Measurements from ENCODE around the gene NMD3.

Gene NMD3

DNA sequence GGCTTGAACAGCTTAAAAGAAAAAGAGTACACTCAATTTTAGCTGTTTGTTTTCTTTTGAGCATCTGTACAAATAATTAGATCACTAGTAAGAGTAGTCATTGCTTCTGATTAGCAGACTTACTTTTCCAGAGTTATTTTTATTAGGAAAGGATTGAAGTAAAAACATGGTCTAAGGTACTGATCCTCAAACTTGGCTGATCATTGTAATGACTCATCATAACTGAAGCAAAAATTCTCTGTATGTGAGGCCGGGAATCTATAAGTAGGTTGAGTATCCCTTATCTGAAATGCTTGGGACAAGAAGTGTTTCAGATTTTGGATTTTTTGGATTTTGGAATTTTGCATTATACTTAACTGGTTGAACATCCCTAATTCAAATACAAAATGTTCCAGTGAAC is 12.4 kb downstream of the NMD3 start:
- DNase-seq, result no peak
- no peak overlapping the region for H3K27ac ChIP-seq
- TF ChIP-seq, protein P1, sequence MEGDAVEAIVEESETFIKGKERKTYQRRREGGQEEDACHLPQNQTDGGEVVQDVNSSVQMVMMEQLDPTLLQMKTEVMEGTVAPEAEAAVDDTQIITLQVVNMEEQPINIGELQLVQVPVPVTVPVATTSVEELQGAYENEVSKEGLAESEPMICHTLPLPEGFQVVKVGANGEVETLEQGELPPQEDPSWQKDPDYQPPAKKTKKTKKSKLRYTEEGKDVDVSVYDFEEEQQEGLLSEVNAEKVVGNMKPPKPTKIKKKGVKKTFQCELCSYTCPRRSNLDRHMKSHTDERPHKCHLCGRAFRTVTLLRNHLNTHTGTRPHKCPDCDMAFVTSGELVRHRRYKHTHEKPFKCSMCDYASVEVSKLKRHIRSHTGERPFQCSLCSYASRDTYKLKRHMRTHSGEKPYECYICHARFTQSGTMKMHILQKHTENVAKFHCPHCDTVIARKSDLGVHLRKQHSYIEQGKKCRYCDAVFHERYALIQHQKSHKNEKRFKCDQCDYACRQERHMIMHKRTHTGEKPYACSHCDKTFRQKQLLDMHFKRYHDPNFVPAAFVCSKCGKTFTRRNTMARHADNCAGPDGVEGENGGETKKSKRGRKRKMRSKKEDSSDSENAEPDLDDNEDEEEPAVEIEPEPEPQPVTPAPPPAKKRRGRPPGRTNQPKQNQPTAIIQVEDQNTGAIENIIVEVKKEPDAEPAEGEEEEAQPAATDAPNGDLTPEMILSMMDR (IDR thresholded peaks at IDR 0.05), result no peak
- no peaks in the 10 kb centered on the region for H3K9me3 ChIP-seq
- H3K36me3 ChIP-seq, result peaks cover 32 to 56% (median 46%) of the 10 kb centered on the region in 3 donors
- H3K4me1 ChIP-seq, result no peaks in the 10 kb centered on the region
- intact Hi-C loops (cut with DNase I; ENCODE audit: low total_unique reads), result no loop called here
- H3K27me3 ChIP-seq, result no peaks in the 10 kb centered on the region
- no peak overlapping the region for H3K4me3 ChIP-seq

DNA sequence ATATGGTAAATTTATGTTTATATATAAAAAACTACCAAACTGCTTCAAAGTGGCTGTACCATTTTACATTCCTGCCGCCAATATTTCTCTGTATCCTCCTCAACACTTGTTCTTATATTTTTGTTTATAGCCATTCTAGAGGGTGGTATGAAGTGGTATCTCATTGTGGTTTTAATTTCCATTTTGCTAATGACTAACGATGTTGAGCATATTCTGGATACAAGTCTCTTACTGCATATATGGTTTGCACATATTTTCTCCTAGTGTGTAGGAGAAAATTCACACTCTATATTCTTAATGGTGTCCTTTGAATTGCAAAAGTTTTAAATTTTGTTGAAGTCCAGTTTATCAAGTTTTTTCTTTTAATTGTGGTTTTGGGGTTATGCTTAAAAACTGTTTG is 15.1 kb downstream of the NMD3 start:
- no peaks in the 10 kb centered on the region for H3K27me3 ChIP-seq
- H3K9me3 ChIP-seq, result no peaks in the 10 kb centered on the region
- no peaks in the 10 kb centered on the region for H3K4me1 ChIP-seq
- DNase-seq, result no peak
- H3K4me3 ChIP-seq, result no peak overlapping the region
- TF ChIP-seq, protein P1 (IDR thresholded peaks at IDR 0.05), result no peak
- peaks cover 33 to 65% (median 44%) of the 10 kb centered on the region in 3 donors for H3K36me3 ChIP-seq
- intact Hi-C loops (cut with DNase I; ENCODE audit: low total_unique reads), result no loop called here
- H3K27ac ChIP-seq, result no peak overlapping the region

DNA sequence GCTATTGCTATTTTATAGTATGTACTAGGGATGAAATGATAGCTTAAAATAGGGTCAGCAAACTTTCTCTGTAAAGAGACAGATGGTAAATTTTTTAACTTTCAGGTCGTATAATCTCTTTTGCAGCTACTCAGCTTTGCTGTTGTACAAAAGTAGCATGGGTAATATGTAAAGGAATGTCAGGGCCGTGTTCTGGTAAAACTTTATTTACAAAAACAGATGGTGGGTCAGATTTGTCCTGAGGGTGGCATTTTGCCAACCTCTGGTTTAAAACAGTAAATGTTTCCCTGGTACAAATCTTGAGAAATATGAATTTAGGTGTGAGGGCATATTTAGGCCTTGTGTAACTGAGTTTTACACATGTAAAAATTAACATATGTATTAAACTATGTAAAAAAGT is 18.6 kb downstream of the NMD3 start:
- intact Hi-C loops (cut with DNase I; ENCODE audit: low total_unique reads), result no loop called here
- Histone ChIP-seq H3K27me3 (no peaks in the 10 kb centered on the region), H3K9me3 (no peaks in the 10 kb centered on the region), H3K4me1 (no peaks in the 10 kb centered on the region), H3K27ac (no peak overlapping the region), H3K4me3 (no peak overlapping the region), H3K36me3 (peaks cover 29 to 73% (median 46%) of the 10 kb centered on the region in 3 donors)
- no peak for DNase-seq
- TF ChIP-seq, protein P1 (IDR thresholded peaks at IDR 0.05), result no peak

DNA sequence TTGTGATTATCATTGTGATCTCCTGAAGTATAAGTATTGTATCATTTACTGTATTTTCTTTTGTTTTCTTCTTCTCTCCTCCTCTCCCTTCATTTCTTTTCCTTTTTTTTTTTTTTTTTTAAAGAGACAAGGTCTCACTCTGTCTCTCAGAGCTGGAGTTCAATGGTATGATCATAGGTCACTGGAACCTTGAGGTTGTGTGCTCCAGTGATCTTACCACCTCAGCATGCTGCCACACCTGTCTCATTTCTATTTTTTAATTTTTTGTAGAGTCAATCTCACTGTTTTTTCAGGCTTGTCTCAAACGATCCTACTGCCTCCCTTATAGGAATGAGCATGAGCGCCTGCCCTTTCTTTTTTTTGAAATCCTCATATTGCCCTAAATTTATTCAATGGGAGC is 23.4 kb downstream of the NMD3 start:
- no peaks in the 10 kb centered on the region for H3K4me1 ChIP-seq
- H3K36me3 ChIP-seq, result peaks cover 51 to 80% (median 58%) of the 10 kb centered on the region in 3 donors
- DNase-seq, result no peak
- H3K9me3 ChIP-seq, result no peaks in the 10 kb centered on the region
- intact Hi-C loops (cut with DNase I; ENCODE audit: low total_unique reads), result no loop called here
- no peak overlapping the region for H3K27ac ChIP-seq
- H3K27me3 ChIP-seq, result no peaks in the 10 kb centered on the region
- TF ChIP-seq, protein P1 (IDR thresholded peaks at IDR 0.05), result no peak
- no peak overlapping the region for H3K4me3 ChIP-seq

DNA sequence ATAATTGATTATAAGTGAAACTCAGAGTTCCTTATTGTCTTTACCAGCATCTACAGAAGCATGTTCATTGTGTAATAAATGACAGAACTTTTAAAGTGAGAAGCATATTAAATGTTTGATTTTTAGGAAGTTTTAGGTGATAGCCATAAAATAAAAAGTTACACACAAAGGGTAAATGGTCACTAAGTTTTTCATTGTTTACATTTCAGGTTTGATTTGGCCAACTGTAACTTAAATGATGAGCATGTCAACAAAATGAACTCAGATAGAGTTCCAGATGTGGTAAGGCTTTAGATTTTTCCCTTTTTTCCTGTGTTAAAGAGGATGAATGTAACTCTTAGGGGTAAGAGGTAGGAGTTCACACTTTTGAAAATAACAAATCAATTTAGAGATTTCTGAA is 25.9 kb downstream of the NMD3 start:
- no peak for DNase-seq
- no peak overlapping the region for H3K4me3 ChIP-seq
- intact Hi-C loops (cut with DNase I; ENCODE audit: low total_unique reads), result no loop called here
- no peak overlapping the region for H3K27ac ChIP-seq
- peaks cover 67 to 83% (median 74%) of the 10 kb centered on the region in 3 donors for H3K36me3 ChIP-seq
- no peaks in the 10 kb centered on the region for H3K27me3 ChIP-seq
- no peaks in the 10 kb centered on the region for H3K4me1 ChIP-seq
- H3K9me3 ChIP-seq, result no peaks in the 10 kb centered on the region
- TF ChIP-seq, protein P1 (IDR thresholded peaks at IDR 0.05), result no peak

DNA sequence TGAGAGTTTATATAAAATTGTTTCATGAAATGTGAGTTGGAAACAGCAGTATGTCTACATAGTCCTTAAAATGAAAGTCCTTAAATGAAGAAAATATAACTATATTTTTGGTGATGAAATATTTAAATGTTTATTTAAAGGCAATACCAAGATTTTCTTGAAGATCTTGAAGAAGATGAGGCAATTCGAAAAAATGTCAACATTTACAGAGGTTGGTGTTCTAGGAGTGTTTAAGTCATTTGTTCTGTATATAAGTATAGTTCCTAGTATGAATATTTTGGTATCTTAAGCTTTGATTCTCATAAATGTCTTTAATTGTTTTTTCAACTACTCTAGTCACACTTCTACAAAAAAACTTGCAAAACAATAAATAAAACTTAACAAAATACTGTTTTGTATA is 29.0 kb downstream of the NMD3 start:
- intact Hi-C loops (cut with DNase I; ENCODE audit: low total_unique reads), result no loop called here
- TF ChIP-seq, protein P1 (IDR thresholded peaks at IDR 0.05), result no peak
- peaks cover 0 to 25% (median 15%) of the 10 kb centered on the region in 4 donors for H3K4me1 ChIP-seq
- H3K9me3 ChIP-seq, result no peaks in the 10 kb centered on the region
- H3K27me3 ChIP-seq, result no peaks in the 10 kb centered on the region
- no peak overlapping the region for H3K27ac ChIP-seq
- H3K36me3 ChIP-seq, result peaks cover 69 to 70% (median 70%) of the 10 kb centered on the region in 3 donors
- no peak overlapping the region for H3K4me3 ChIP-seq
- DNase-seq, result no peak
